ENCODE data around the gene SCYGR7.
"Not testable (repeated sequence)": the region's sequence is repeated elsewhere in the genome, so short reads cannot be mapped to it uniquely, and the experiment has no call there.

Gene SCYGR7, protein sequence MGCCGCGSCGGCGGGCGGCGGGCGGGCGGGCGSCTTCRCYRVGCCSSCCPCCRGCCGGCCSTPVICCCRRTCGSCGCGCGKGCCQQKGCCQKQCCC

DNA sequence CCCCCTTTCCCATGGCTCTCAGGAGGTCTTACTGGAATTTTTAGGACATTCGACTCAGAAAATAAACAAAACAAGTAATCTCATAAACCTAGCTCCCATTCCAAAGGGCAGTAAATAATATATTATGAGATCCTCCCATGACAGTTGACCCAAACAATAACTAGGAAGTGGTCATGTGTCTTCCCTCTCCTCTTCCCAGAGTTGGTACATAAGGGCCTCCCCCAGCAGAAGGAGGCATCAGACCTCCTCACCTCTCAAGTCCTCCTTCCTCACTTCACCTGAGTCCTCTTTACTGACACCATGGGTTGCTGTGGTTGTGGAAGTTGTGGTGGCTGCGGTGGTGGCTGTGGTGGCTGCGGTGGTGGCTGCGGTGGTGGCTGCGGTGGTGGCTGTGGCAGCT, at the start of gene SCYGR7:
SCYGR7 (plus strand) TSS at position 301 of the 400 bp plus-strand sequence; CDS start at position 301, 0 bp downstream.
- DNase-seq (ENCODE audit: low read depth in 2 of 2, low spot score in 1 of 2) = no peak

DNA sequence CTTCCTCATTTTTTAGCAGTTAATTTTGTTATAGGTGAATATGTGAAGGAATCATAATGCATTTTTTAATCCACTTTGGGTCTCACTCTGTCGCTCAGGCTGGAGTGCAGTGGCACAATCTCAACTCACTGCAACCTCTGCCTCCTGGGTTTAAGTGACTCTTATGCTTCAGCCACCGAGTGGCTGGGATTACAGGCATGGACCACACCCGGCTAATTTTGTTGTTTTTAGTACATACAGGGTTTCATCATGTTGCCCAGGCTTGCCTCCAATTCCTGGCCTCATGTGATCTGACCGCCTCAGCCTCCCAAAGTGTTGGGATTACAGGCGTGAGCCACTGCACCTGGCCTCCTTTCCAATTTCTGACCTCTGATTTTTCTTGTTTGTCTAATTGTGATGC, 43.9 kb upstream of the SCYGR7 start:
- DNase-seq (ENCODE audit: low read depth in 2 of 2, low spot score in 1 of 2) = no peak

DNA sequence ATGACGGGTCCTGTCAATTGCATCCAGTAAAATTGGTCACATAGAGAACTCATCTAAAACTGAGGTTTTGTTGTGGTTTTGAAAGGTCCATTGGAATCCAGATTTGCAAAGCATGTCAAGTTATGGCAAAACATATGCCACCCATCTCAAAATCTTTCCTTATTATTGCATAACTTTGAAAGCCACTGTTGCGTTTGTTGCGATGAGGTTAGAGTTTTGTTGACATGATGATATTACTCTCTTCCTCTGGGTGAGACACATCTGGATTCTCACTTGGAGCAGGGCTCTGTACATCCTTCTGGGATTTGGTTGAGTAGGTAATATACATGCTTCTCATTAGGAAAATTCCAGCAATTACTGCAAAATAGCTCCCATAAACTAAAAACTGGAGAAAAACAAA, 40.9 kb upstream of the SCYGR7 start:
- no peak for DNase-seq (ENCODE audit: low read depth in 2 of 2, low spot score in 1 of 2)

DNA sequence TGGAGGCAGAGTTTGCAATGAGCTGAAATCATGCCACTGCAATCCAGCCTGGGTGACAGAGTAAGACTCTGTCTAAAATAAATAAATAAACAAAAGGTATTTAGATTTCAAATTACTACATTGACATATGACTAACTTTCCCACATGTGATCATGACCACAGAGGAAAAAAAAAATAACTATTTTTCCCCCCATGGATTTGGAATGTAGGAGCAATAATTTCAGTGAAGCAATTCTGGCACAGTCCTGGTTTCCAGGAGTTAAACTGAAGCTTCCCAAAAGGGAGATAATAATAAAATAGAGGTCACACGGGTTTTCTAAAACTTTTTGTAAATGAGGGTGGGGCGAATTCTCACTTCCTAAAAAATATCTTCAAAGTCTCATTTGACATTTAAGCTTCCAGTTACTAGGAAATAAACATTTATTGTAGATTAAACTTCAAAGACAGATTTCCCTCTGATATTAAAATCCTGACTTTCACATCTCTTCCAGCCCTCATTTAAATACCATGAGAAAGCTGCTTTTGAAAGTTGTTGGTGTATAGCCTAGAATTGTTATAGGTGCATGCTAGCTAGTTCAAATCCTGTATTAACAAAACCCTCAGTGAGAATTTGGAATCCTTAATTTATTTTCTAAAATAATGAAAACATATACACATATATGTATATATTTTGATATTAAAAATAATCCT, 31.0 kb upstream of the SCYGR7 start:
- DNase-seq (ENCODE audit: low read depth in 2 of 2, low spot score in 1 of 2) = no peak

DNA sequence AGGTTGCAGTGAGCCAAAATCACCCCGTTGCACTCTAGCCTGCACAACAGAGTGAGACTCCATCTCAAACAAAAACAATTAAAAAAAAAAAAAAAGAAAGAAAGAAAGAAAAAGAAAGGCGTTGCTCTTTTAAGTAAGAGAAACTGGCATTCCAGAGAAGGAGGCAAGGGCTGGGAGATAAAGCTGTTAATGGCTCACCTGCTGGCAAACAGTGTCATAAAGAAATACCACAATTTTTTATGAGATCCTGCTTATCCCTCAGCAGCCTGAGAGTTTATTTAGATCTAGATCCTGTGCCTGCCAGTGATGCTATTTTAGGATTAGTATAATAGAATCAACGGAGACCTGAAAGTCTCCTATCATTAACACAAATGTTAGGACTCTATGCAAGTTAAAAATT, 26.6 kb upstream of the SCYGR7 start:
- DNase-seq (ENCODE audit: low read depth in 2 of 2, low spot score in 1 of 2) = no peak

DNA sequence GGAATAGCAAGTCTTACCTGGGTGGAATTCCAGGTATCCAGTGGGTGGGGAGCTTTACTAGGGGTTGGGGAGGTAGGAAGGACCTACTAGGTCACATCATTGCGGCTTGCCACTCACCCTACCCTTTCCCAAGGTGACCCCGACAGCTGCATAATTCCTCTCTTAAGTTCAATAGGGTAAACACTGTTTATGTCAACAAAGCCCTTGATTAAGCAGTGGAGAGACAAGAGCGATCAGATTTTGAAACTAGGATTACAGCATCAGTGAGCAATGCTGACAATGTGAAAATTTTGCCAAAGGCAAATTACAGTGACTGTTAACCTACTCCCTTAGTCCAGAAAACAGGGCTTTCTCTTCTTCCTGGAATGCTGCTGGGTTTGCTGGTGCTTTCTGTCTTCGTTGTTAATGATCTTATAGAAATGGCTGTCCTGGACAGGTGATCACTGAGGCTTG, 24.8 kb upstream of the SCYGR7 start:
- DNase-seq (ENCODE audit: low read depth in 2 of 2, low spot score in 1 of 2) = no peak

DNA sequence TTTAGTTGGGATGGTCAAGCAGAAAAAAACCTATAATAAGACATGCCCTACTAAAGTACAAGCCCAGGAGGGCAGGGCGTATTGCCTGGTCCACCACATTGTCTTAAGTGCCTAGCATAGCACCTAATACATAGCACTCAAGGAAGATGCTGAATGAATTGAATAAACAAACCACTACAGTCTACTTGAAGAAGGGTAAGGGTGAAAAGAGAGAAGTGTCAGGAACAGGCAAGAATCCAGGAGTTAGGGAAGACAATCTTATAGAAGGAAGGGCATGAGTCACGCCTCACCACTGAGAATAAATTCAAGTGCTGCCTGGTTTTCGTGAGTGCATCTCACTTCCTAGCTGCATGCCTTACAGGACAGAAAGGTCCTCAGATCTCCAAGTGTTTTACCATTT, 24.2 kb upstream of the SCYGR7 start:
- no peak for DNase-seq (ENCODE audit: low read depth in 2 of 2, low spot score in 1 of 2)

DNA sequence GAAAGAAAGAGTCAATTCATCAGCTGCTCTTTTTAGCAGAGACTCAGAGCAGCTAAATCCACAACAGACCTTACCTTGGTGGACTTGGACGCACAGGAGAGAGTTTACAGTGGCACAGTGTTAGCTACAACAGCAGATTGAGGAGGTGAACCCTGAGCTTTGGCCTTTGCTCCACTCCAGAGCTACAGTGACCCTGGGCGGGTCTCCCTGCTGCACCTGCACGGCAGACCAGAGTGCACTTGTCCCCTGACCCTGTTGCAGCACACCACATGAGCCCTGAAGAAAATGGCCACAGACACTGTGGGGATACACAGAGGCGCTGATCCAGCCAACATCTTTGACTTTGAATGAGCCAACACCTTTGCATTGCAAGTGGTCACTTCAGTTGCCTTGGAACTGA, 21.3 kb upstream of the SCYGR7 start:
- no peak for DNase-seq (ENCODE audit: low read depth in 2 of 2, low spot score in 1 of 2)

DNA sequence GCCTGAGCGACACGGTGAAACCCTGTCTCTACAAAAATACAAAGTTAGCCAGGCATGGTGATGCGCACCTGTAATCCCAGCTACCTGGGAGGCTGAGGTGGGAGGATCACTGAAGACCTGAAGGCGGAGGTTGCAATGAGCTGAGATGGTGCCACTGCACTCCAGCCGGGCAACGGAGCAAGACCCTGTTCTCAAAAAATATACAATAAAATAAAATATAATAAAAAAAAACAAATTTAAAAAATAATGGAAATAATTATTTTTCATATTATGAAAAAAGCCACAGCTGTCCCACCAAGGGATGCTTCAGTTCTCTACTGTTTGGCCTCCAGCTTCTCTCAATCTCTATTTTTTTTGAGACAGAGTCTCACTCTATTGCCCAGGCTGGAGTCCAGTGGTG, 20.7 kb upstream of the SCYGR7 start:
- no peak for DNase-seq (ENCODE audit: low read depth in 2 of 2, low spot score in 1 of 2)

DNA sequence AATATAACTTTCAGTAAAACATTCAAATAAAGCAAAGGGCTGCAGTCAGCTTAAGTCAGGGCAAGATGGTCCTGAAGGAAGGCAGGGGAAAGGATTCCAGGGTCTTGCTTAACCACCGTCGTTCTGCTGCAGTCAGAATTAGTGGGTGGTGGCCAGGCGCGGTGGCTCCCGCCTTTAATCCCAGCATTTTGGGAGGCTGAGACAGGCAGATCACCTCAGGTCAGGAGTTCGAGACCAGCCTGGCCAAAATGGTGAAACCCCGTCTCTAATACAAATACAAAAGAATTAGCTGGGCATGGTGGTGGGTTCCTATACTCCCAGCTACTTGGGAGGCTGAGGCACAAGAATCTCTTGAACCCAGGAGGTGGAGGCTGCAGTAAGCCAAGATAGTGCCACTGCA, 17.1 kb upstream of the SCYGR7 start:
- DNase-seq (ENCODE audit: low read depth in 2 of 2, low spot score in 1 of 2) = no peak

DNA sequence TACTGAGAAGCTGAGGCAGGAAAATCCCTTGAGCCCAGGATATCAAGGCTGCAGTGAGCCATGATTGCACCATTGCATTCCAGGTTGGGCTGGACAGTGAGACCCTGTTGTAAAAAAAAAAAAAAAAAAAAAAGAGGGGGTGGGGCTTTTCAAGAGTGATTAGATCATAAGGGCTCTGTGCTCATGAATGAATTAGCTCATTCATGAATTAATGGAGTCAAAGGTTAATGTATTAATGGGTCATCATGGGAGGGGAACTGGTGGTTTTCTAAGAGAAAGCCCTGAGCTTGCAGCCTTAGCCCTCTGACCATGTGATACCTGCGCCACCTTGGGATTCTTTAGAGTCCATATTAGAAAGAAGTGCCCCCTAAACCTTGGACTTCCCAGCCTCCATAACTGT, 14.8 kb upstream of the SCYGR7 start:
- no peak for DNase-seq (ENCODE audit: low read depth in 2 of 2, low spot score in 1 of 2)

DNA sequence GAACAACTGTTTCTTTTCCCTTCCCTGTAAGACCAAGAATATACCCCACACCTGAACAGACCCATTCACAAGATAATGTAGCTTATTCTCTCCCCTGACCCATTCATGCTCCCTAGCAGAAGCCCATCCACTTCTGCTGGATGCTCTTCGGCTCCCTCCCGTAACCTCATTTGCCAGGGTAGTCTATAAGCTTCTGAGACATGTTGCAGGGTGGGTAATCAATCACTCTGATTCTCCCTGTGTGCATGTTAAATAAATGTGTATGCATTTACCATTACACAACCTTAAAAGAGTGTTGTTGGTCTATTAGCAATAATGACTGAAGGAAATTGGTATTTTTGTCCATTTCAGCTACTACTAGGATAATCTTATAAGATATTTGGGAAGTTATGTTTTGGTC, 11.6 kb upstream of the SCYGR7 start:
- DNase-seq (ENCODE audit: low read depth in 2 of 2, low spot score in 1 of 2) = no peak

DNA sequence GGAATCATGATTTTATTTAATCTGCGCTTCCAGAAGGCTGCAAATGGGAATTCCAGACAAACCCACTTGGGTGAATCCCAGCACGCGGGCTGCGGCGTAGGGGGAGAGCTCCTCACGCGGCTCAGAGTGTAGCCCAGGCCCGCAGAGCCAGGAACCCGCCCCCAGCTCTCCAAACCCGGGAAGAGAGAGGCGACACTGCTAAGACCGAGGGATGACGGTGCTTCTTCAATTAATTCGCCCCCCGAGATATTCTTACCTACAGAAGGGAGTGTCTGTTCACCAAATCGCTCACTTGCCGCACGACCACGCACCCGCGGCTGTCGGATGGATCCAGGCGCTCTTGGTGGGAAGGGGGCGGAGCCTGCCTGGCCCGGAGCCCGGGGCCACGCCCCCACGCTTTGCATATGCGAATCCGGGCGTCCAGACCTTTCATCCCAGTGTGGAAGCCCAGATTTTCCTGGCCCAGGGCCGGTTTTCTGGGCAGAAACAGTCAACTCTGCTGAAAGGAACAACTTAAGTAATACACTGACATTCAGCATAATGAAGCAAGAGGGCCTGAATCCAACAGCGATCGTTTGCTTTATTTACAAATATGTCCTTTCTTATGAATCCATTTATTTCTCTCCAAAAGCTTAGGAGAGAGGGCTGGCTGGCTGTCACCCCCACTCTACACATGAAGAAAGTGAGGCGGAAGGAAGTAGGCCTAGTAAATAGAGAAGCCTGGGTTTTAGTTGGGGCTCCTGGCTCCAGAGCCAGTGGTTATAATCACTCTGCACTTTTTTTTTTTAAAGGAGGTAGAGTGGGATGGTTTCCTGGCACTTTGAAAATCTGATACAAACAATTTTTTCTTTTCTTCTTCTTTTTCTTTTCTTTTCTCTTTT, 10.2 kb upstream of the SCYGR7 start, which contains the start of gene SLC19A3:
SLC19A3 (minus strand) TSS at position 342 of the 881 bp plus-strand sequence. CDS start 15,710 bp downstream, outside the sequence.
- DNase-seq (ENCODE audit: low read depth in 2 of 2, low spot score in 1 of 2) = no peak

DNA sequence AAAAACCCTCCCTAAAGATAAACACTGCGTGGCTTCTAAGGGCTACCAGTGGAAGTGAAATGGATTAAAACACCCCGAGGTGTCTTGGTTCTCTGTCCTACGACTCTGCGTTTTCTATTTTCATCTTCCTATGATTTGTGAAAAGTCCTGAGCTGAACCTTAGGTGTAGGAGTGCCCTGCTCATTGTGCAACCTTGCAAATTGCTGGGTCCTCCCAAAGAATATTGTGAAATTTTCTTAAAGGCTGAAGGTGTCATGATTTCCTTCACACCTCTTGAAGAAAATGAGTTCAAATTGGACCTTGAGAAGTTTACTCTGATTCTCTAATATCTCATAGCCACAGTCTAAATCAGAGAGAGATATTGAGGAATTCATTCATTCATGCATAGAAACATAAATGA, 8.5 kb upstream of the SCYGR7 start:
- no peak for DNase-seq (ENCODE audit: low read depth in 2 of 2, low spot score in 1 of 2)

DNA sequence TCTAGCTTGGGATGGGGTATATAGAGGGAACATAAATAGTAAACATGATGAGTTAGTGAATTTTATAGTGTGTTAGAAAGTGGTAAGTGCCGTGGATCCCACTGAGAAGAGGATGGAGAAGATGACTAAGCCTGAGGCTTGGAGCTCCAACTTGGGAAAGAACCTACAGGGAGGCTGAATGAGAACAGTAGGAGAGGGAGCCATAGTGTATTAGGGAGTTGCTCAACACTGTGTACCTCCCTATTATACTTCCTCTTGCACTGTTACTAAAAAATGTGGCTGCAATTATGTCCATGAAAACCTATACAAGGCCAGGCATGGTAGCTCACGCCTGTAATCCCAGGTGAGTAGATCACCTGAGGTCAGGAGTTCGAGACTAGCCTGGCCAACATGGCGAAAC, 7.5 kb upstream of the SCYGR7 start:
- DNase-seq (ENCODE audit: low read depth in 2 of 2, low spot score in 1 of 2) = no peak

DNA sequence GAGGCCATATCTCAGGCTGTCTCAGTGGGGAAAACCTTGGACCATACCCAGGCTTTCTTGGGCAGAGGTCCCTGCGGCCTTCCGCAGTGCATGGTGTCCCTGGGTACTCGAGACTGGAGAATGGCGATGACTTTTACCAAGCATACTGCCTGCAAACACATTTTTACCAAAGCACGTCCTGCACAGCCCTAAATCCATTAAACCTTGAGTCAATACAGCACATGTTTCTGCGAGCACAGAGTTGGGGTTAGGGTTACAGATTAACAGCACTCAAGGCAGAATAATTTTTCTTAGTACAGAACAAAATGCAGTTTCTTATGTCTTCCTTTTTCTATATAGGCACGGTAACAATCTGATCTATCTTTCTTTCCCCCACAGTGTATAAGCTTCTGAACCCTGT, 5.3 kb upstream of the SCYGR7 start:
- not testable (repeated sequence) for DNase-seq (ENCODE audit: low read depth in 2 of 2, low spot score in 1 of 2)

DNA sequence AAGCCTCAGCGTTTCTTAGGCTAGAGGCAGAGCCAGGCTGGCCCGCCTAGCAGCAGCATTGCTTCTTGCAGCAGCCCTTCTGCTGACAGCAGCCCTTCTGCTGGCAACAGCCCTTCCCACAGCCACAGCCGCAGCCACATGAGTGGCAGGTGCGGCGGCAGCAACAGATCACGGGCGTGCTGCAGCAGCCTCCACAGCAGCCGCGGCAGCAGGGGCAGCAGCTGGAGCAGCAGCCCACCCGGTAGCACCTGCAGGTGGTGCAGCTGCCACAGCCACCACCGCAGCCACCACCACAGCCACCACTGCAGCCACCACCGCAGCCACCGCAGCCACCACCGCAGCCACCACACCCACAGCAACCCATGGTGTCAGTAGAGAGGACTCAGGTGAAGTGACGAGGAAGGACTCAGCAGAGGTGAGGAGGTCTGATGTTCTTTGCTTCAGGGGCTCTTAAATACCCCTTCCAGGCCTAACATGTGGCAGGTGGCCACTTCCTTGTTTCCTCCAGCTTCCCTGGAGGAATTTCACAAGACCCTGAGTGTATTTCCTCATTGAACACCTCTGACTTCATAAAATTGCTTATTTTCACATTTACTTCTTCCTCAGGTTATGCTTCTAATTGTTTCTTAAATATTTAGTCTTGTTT, 3.6 kb upstream of the SCYGR7 start, which contains the start of gene SCYGR6:
SCYGR6 (minus strand) TSS at position 364 of the 646 bp plus-strand sequence; CDS start at position 364, 0 bp downstream.
- no peak for DNase-seq (ENCODE audit: low read depth in 2 of 2, low spot score in 1 of 2)

DNA sequence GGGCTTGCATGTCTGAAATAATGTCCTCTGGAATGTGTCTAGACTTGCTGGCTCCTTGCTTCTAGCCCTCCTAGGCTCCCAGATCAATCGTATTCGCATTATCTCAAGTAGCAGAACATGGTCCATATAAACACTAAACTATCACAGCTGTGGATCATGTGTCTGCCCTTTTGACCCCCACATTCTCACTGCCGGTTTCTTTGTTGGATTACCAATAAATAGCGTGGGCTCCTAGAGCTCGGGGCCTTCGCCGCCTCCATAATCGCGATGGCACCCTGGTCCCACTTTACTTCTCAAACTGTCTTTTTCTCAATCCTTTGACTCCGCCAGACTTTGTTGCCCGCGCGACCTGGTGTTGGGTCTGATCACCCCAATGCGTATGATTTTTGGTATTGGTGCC, 11.2 kb downstream of the SCYGR7 start:
- no peak for DNase-seq (ENCODE audit: low read depth in 2 of 2, low spot score in 1 of 2)

DNA sequence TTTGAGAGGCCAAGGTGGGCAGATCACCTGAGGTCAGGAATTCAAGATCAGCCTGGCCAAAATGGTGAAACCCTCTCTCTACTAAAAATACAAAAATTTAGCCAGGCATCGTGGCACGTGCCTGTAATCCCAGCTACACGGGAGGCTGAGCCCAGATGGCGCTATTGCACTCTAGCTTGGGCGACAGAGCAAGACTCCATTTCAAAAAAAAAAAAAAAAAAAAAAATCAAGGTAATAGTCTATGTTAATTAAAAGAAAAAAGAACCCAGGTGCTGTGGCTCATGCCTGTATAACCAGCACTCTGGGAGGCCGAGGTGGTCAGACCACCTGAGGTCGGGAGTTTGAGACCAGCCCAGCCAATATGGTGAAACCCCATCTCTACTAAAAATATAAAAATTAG, 12.6 kb downstream of the SCYGR7 start:
- not testable (repeated sequence) for DNase-seq (ENCODE audit: low read depth in 2 of 2, low spot score in 1 of 2)

DNA sequence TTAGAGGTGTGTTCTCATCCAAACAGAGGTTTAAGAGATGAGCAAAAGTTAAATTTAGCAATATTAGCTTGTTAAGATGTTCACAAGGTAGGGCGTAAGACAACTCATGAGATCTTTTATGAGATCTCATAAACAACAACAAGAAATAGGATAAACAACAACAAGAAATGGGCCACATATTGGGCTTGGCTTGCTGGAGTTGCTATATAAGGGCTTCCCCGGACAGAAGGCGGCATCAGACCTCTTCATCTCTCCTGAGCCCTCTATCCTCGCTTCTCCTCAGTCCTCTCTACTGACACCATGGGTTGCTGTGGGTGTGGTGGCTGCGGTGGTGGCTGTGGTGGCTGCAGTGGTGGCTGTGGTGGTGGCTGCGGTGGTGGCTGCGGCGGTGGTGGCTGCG, 17.5 kb downstream of the SCYGR7 start, which contains the start of gene SCYGR8:
SCYGR8 (plus strand) TSS at position 301 of the 400 bp plus-strand sequence; CDS start at position 301, 0 bp downstream.
- no peak for DNase-seq (ENCODE audit: low read depth in 2 of 2, low spot score in 1 of 2)

DNA sequence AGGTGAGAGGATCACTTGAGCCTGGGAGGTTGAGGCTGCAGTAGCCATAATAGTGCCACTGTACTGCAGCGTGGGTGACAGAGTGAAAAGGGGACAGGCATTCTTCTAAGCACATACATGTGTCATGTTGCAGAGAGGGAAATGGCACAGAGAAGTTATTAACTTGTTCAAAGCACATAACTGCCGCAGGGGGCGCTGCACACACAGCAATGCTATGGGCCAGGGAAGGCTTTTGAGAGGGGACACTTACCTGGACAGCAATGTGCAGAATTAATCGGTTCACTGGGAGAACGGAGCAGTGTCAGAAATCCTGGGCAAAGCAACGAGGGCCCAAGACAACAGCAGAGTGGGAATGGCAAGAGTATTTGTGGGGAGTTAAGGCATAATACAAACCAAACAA, 19.9 kb downstream of the SCYGR7 start:
- DNase-seq (ENCODE audit: low read depth in 2 of 2, low spot score in 1 of 2) = no peak
